Measurements from ENCODE around the gene USP33.
"Not testable (repeated sequence)": the region's sequence is repeated elsewhere in the genome, so short reads cannot be mapped to it uniquely, and the experiment has no call there.

The USP33 gene

DNA sequence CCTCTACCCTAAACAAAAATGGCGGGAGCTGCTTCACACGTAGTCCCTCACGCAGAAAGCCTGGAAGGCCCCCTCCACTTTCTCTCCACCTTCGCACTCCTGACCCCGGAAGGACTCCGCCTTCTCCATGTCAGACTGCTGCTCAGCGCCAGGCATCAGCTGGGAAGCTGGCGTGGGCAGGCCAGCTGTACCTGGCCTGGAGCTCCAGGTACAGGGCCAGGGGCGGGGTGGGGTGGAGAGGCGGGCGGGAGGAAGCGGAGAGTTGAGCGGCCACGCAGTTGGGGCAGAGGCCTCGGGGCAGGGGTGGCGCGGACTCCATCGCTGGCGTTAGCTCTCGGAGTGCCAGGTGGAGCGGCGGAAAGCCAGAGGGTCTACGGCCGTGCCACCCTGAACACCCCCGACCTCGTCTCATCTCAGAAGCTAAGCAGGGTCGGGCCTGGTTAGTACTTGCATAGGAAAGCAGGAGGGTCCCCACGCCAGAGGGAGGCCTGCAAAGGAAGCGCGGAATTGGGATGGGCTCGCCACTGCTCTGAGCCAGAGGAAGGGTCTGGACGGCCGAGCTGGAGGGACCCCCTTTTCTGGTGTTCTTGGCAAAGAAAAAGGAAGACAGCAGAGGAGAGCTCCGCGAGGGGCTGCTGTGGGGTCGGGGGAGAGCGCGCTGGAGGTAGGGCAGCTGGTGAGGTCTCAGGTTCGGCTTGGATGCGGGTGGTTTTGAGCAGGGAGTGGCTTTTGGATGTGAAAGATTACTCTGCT is 20.1 kb upstream of the USP33 start, which contains the start of gene MIGA1:
MIGA1 (plus strand) TSS at position 121 of the 753 bp plus-strand sequence. CDS start 3,604 bp downstream, outside the sequence.
- H3K4me1 ChIP-seq (ENCODE audit: control insufficient read depth in 1 of 2, insufficient read depth in 2 of 2, low read length in 2 of 2), result peaks cover 3 to 7% of the 10 kb centered on the region in 2 donors
- no peak within 1 kb of the TSS for H3K27ac ChIP-seq (ENCODE audit: low read depth, low read length)
- H3K4me3 ChIP-seq (ENCODE audit: low read depth in 1 of 2, low read length in 2 of 2), result peak within 1 kb of the TSS; percentile 89 to 97
- peaks cover 0 to 8% of the 10 kb centered on the region in 2 donors for H3K36me3 ChIP-seq (ENCODE audit: control insufficient read depth in 1 of 2, insufficient read depth in 2 of 2, low read length in 2 of 2)
- H3K9ac ChIP-seq (ENCODE audit: low read depth in 1 of 2, low read length in 2 of 2), result peak within 1 kb of the TSS; percentile 76 to 89
- H3K9me3 ChIP-seq (ENCODE audit: control insufficient read depth in 1 of 2, low read length in 2 of 2), result no peaks in the 10 kb centered on the region
- H3K27me3 ChIP-seq (ENCODE audit: control insufficient read depth in 1 of 2, insufficient read depth in 2 of 2, low read length in 2 of 2), result no peaks in the 10 kb centered on the region

DNA sequence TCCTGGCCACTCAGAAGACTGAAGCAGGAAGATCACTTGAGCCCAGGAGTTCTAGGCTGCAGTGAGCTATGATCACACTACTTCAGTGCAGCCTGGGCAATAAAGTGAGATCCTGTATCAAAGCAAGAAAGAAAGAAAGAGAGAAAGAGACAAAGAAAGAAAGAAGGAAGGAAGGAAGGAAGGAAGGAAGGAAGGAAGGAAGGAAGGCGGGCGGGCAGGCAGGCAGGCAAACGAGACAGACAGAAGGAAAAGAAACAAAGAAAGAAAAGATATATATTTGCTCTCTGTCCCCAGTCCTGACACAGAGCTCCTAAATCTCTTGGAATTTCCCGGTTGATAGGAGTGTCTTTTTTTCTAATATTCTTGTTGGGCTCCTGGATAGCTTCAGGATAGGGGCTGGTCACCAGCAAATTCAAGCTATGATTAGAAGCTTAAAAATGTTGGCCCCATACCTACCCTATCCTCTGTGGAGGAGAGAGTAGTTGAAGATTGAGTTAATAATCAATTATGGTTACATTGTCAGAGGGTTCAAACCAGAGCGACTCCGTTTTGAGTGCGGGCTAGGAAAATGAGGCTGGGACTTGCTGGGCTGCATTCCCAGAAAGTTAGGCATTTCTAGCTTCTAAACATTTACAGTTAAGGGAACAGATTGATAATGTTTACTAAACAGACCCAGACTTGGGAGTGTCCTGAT is 16.5 kb upstream of the USP33 start:
- H3K4me1 ChIP-seq (ENCODE audit: control insufficient read depth in 1 of 2, insufficient read depth in 2 of 2, low read length in 2 of 2), result peaks cover 3 to 7% of the 10 kb centered on the region in 2 donors
- H3K9ac ChIP-seq (ENCODE audit: low read depth in 1 of 2, low read length in 2 of 2), result no peak overlapping the region
- no peaks in the 10 kb centered on the region for H3K27me3 ChIP-seq (ENCODE audit: control insufficient read depth in 1 of 2, insufficient read depth in 2 of 2, low read length in 2 of 2)
- no peaks in the 10 kb centered on the region for H3K36me3 ChIP-seq (ENCODE audit: control insufficient read depth in 1 of 2, insufficient read depth in 2 of 2, low read length in 2 of 2)
- H3K4me3 ChIP-seq (ENCODE audit: low read depth in 1 of 2, low read length in 2 of 2), result no peak overlapping the region
- no peaks in the 10 kb centered on the region for H3K9me3 ChIP-seq (ENCODE audit: control insufficient read depth in 1 of 2, low read length in 2 of 2)
- H3K27ac ChIP-seq (ENCODE audit: low read depth, low read length), result no peak overlapping the region

DNA sequence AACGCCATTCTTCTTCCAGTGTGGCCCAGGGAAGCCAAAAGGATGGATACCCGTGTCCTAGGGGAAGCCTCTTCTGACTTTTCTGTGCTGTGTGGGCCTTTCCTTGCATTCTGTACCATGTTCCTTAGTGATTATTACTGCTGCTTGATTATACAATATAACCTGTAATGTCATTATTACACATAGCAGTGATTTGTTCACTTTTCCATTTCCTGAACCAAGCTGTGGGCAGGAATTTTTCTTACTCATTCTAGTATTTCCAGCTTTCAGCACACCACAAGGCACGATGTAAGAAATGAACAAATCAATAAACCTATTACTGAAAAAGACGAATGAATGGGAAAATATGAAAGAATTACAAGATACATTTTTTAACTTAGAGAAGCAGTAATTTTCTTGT is 8.4 kb upstream of the USP33 start:
- Histone ChIP-seq H3K9me3 (ENCODE audit: control insufficient read depth in 1 of 2, low read length in 2 of 2) (no peaks in the 10 kb centered on the region), H3K36me3 (ENCODE audit: control insufficient read depth in 1 of 2, insufficient read depth in 2 of 2, low read length in 2 of 2) (no peaks in the 10 kb centered on the region), H3K27me3 (ENCODE audit: control insufficient read depth in 1 of 2, insufficient read depth in 2 of 2, low read length in 2 of 2) (no peaks in the 10 kb centered on the region), H3K4me3 (ENCODE audit: low read depth in 1 of 2, low read length in 2 of 2) (no peak overlapping the region), H3K4me1 (ENCODE audit: control insufficient read depth in 1 of 2, insufficient read depth in 2 of 2, low read length in 2 of 2) (no peaks in the 10 kb centered on the region), H3K27ac (ENCODE audit: low read depth, low read length) (no peak overlapping the region), H3K9ac (ENCODE audit: low read depth in 1 of 2, low read length in 2 of 2) (no peak overlapping the region)

DNA sequence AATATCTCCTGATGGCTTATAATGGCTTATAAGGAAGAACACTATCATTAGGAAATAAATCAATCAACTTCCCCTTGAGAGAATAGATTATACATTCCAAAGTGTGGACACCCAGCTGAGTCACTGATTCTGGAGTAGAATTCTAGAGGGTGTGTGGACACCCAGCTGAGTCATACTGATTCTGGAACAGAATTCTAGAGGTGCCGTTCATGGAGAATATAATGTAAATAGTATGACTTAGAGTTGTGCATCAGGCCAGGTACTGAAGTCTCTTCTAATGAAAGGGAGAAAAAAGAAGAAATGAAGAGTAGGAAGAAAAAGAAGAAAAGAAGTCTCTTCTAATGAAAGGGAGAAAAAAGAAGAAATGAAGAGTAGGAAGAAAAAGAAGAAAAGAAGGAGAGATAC is 2.4 kb upstream of the USP33 start:
- H3K27ac ChIP-seq (ENCODE audit: low read depth, low read length), result no peak overlapping the region
- peaks cover 2 to 15% of the 10 kb centered on the region in 2 donors for H3K4me1 ChIP-seq (ENCODE audit: control insufficient read depth in 1 of 2, insufficient read depth in 2 of 2, low read length in 2 of 2)
- no peaks in the 10 kb centered on the region for H3K27me3 ChIP-seq (ENCODE audit: control insufficient read depth in 1 of 2, insufficient read depth in 2 of 2, low read length in 2 of 2)
- no peaks in the 10 kb centered on the region for H3K9me3 ChIP-seq (ENCODE audit: control insufficient read depth in 1 of 2, low read length in 2 of 2)
- H3K36me3 ChIP-seq (ENCODE audit: control insufficient read depth in 1 of 2, insufficient read depth in 2 of 2, low read length in 2 of 2), result no peaks in the 10 kb centered on the region
- H3K4me3 ChIP-seq (ENCODE audit: low read depth in 1 of 2, low read length in 2 of 2), result no peak overlapping the region
- H3K9ac ChIP-seq (ENCODE audit: low read depth in 1 of 2, low read length in 2 of 2), result no peak overlapping the region

DNA sequence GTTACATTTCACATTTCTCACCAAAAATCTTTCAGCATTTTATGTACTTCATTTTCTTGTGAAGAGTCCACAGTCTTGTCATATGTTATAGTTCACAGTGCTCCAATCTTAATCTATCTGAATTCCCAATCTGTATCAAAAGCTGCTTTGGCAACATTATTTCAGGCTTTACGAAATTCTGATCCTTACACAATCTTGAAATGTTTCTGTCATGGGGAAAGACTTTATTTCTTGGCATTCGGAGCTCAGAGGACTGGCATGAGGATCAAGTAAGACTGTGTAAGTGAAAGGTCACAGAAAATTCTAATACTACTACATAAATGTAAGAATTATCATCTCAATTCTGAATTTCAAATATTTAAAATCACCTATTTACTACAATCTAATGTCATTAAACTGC is 2.0 kb downstream of the USP33 start:
- Histone ChIP-seq H3K4me3 (ENCODE audit: low read depth in 1 of 2, low read length in 2 of 2) (no peak overlapping the region), H3K27me3 (ENCODE audit: control insufficient read depth in 1 of 2, insufficient read depth in 2 of 2, low read length in 2 of 2) (no peaks in the 10 kb centered on the region), H3K27ac (ENCODE audit: low read depth, low read length) (no peak overlapping the region), H3K9me3 (ENCODE audit: control insufficient read depth in 1 of 2, low read length in 2 of 2) (no peaks in the 10 kb centered on the region), H3K9ac (ENCODE audit: low read depth in 1 of 2, low read length in 2 of 2) (no peak overlapping the region), H3K36me3 (ENCODE audit: control insufficient read depth in 1 of 2, insufficient read depth in 2 of 2, low read length in 2 of 2) (no peaks in the 10 kb centered on the region), H3K4me1 (ENCODE audit: control insufficient read depth in 1 of 2, insufficient read depth in 2 of 2, low read length in 2 of 2) (peaks cover 2 to 24% of the 10 kb centered on the region in 2 donors)

DNA sequence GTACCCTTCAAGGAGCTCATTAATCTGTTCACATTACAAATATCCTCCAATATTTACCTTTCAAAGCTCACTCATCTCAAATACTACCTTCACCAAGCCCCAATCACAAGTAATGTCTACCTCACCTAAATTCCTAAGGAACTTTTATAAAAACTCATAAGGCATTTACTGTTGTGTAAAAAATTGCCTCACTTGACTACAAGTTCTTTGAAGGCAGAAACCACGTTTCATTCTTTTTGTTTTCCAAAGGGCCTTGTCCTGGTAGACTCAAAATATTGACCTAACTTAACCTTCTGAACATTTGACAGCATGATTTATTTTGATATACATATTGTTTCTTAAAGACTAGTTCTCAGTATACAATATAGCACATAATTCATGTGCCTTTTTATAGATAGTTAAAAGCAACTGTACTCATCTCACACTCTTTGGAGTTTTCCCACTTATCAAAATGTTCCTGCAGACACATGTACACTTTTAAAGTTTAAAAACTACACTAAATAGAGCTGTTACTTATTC is 2.5 kb downstream of the USP33 start:
- Histone ChIP-seq H3K9me3 (ENCODE audit: control insufficient read depth in 1 of 2, low read length in 2 of 2) (no peaks in the 10 kb centered on the region), H3K4me1 (ENCODE audit: control insufficient read depth in 1 of 2, insufficient read depth in 2 of 2, low read length in 2 of 2) (peaks cover 2 to 24% of the 10 kb centered on the region in 2 donors), H3K36me3 (ENCODE audit: control insufficient read depth in 1 of 2, insufficient read depth in 2 of 2, low read length in 2 of 2) (no peaks in the 10 kb centered on the region), H3K27ac (ENCODE audit: low read depth, low read length) (no peak overlapping the region), H3K27me3 (ENCODE audit: control insufficient read depth in 1 of 2, insufficient read depth in 2 of 2, low read length in 2 of 2) (no peaks in the 10 kb centered on the region), H3K4me3 (ENCODE audit: low read depth in 1 of 2, low read length in 2 of 2) (no peak overlapping the region), H3K9ac (ENCODE audit: low read depth in 1 of 2, low read length in 2 of 2) (no peak overlapping the region)

DNA sequence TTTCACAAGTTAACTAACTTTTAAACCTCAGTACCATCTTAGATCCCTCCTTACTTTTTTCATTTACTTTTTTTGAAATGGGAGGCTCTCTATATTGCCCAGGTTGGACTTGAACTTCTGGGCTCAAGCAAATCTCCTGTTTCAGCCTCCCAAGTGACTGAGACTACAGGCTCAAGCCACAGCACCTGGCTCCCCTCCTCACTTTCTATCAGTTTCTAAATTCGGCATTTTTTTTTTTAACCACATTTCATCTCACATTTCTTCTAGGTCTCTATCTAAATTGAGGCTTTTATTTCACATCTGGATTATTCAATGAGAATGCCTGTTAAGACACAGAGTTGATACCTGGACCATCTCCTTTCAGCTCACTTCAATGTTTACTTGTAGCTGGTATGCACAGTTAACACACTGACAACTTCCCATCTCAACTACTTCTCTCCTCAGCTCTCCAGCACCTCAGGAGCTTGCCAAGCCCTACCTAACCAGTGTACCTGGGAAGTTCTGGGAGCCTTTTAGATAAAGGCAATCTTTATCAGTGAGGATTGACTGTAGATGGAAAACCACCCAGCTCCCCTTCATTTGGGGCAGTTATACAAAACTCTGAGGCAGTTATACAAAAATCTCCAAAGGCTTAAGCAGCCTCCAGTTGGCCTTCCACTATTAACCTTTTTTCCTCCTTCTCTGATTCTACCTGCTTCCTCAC is 3.4 kb downstream of the USP33 start:
- Histone ChIP-seq H3K27me3 (ENCODE audit: control insufficient read depth in 1 of 2, insufficient read depth in 2 of 2, low read length in 2 of 2) (no peaks in the 10 kb centered on the region), H3K27ac (ENCODE audit: low read depth, low read length) (no peak overlapping the region), H3K4me1 (ENCODE audit: control insufficient read depth in 1 of 2, insufficient read depth in 2 of 2, low read length in 2 of 2) (peaks cover 0 to 24% of the 10 kb centered on the region in 2 donors)

DNA sequence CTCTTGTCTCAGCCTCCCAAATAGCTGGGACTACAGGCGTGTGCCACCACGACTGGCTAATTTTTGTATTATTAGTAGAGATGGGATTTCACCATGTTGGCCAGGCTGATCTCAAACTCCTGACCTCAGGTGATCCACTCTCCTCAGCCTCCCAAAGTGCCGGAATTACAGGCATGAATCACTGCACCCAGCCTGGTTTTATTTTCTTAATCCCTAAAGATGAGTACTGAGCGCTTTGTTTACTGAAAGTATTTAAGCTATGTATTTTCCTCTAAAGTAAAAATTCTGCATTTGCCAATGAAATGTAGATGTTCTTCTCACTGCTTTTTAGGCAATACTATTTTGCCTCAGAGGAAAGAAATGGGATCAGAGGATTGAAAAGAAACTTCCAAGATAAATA is 10.2 kb downstream of the USP33 start:
- H3K9ac ChIP-seq (ENCODE audit: low read depth in 1 of 2, low read length in 2 of 2); H3K9me3 ChIP-seq (ENCODE audit: control insufficient read depth in 1 of 2, low read length in 2 of 2); H3K4me3 ChIP-seq (ENCODE audit: low read depth in 1 of 2, low read length in 2 of 2); H3K27me3 ChIP-seq (ENCODE audit: control insufficient read depth in 1 of 2, insufficient read depth in 2 of 2, low read length in 2 of 2); H3K4me1 ChIP-seq (ENCODE audit: control insufficient read depth in 1 of 2, insufficient read depth in 2 of 2, low read length in 2 of 2); H3K27ac ChIP-seq (ENCODE audit: low read depth, low read length); H3K36me3 ChIP-seq (ENCODE audit: control insufficient read depth in 1 of 2, insufficient read depth in 2 of 2, low read length in 2 of 2): not testable (repeated sequence)

More for the DNA sequence above, 3.4 kb downstream of the USP33 start:
- H3K9me3 ChIP-seq (ENCODE audit: control insufficient read depth in 1 of 2, low read length in 2 of 2), result no peaks in the 10 kb centered on the region
- no peak overlapping the region for H3K9ac ChIP-seq (ENCODE audit: low read depth in 1 of 2, low read length in 2 of 2)
- H3K4me3 ChIP-seq (ENCODE audit: low read depth in 1 of 2, low read length in 2 of 2), result no peak overlapping the region
- H3K36me3 ChIP-seq (ENCODE audit: control insufficient read depth in 1 of 2, insufficient read depth in 2 of 2, low read length in 2 of 2), result no peaks in the 10 kb centered on the region

DNA sequence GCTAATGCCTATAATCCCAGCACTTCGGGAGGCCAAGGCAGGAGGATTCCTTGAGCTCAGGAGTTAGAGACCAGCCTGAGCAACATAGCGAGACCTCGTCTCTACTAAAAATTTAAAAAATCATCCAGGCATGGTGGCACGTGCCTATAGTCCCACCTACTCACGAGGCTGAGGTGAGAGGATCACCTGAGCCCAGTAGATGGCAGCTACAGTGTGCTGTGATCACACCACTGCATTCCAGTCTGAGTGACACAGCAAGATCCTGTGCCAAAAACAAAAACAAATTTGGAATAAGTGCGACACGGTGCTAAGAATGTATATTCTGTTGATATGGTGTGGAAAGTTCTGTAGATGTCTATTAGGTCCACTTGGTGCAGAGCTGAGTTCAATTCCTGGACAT is 15.1 kb downstream of the USP33 start:
- Histone ChIP-seq H3K36me3 (ENCODE audit: control insufficient read depth in 1 of 2, insufficient read depth in 2 of 2, low read length in 2 of 2) (peaks cover 0 to 9% of the 10 kb centered on the region in 2 donors), H3K27ac (ENCODE audit: low read depth, low read length) (no peak overlapping the region), H3K4me3 (ENCODE audit: low read depth in 1 of 2, low read length in 2 of 2) (no peak overlapping the region), H3K9ac (ENCODE audit: low read depth in 1 of 2, low read length in 2 of 2) (no peak overlapping the region), H3K9me3 (ENCODE audit: control insufficient read depth in 1 of 2, low read length in 2 of 2) (no peaks in the 10 kb centered on the region), H3K27me3 (ENCODE audit: control insufficient read depth in 1 of 2, insufficient read depth in 2 of 2, low read length in 2 of 2) (no peaks in the 10 kb centered on the region), H3K4me1 (ENCODE audit: control insufficient read depth in 1 of 2, insufficient read depth in 2 of 2, low read length in 2 of 2) (no peaks in the 10 kb centered on the region)

Measured in duodenal mucosa (tissue), 2 donors.